ENCODE results near the gene DCT.

The DCT gene

DNA sequence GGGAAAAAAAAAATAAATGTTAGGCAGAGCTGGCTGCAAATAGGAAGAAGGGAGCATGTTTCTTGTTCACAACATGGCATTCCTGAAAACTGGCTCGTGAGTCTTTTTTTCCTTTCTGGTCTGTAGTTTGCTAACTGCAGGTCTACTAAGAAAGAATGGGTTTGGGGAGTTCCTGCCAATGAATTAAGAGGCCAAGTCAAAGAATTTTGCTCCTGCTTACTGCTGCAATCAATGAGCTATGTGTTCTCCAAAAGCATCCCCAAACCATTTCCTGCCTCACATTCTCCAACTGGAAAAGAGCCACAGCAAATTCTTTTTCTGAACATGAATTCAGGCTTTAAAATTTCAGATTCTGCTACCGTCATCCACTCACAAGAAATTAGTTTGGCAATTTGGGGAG is 88.6 kb downstream of the DCT start:
- no peak for FAIRE-seq

- no peak for FAIRE-seq
Measured at GRCh38 chr13:94389604-94390351, 89.7 kb downstream of the DCT start.

- no peak for FAIRE-seq
Measured at GRCh38 chr13:94387047-94387446, 92.4 kb downstream of the DCT start.
